Vagina (tissue), 2 donors: ENCODE measurements around the gene TAF1B.

ENCODE experiments used
- CTCF ChIP-seq, 3 experiments: fragments of 450-650 bp in 2 of 3; fragments of 200-600 bp in 1 of 3; sonication (generic) in 1 of 3; IDR thresholded peaks; one replicate each; pipeline ENCODE4 v1.5.1; 2017 to 2019; ENCODE audit warnings: antibody characterized with exemption in 3 of 3, mild to moderate bottlenecking in 2 of 3, moderate library complexity in 2 of 3
- POLR2A ChIP-seq, 2 donors: fragments of 450-650 bp; IDR thresholded peaks; one replicate each; pipeline ENCODE4 v1.6.1; 2017; ENCODE audit warnings: antibody characterized with exemption in 2 of 2, mild to moderate bottlenecking in 2 of 2, moderate library complexity in 2 of 2
- POLR2AphosphoS5 ChIP-seq, 2 donors: sonication (generic); formaldehyde crosslinking; IDR thresholded peaks; one replicate each; pipeline ENCODE4 v1.9.0; 2017; ENCODE audit warnings: antibody characterized with exemption in 2 of 2, mild to moderate bottlenecking in 2 of 2, low read depth in 1 of 2; ENCODE audit not compliant: insufficient read depth in 1 of 2

GRCh38 chr2:9946818-9947217 is 103.5 kb downstream of the TAF1B start:
- TF ChIP-seq CTCF (IDR thresholded peaks at IDR 0.05) (no peak), POLR2A (IDR thresholded peaks at IDR 0.05) (no peak), POLR2AphosphoS5 (IDR thresholded peaks at IDR 0.05; ENCODE audit: insufficient read depth in 1 of 2, low read depth in 1 of 2) (no peak)
